HEK293 (cell line): ENCODE measurements around the gene LRRC34.

Experiments used
- HOXD13 ChIP-seq: sonication (generic); formaldehyde crosslinking; IDR thresholded peaks from 2 replicates; pipeline ENCODE4 v1.8.0; 2022; ENCODE audit warnings: missing genetic modification reagents, borderline replicate concordance
- KLF7 ChIP-seq: fragments of 450-650 bp; formaldehyde crosslinking; IDR thresholded peaks from 2 replicates; pipeline ENCODE4 v1.5.1; 2016; ENCODE audit warnings: missing biosample characterization, missing genetic modification characterization, borderline replicate concordance
- MZF1 ChIP-seq: fragments of 450-650 bp; formaldehyde crosslinking; IDR thresholded peaks from 2 replicates; pipeline ENCODE4 v1.5.1; 2017; ENCODE audit warnings: missing biosample characterization, missing genetic modification characterization, borderline replicate concordance
- SETDB1 ChIP-seq: IDR thresholded peaks from one replicate; pipeline ENCODE4 v1.6.1; 2017; ENCODE audit warnings: mild to moderate bottlenecking, low read length, moderate library complexity, mixed read lengths; ENCODE audit not compliant: insufficient read length
- WT1 ChIP-seq: fragments of 450-650 bp; formaldehyde crosslinking; IDR thresholded peaks from 2 replicates; pipeline ENCODE4 v1.5.1; 2016; ENCODE audit warnings: missing biosample characterization, missing genetic modification characterization
- ZBTB7A ChIP-seq: fragments of 450-650 bp; formaldehyde crosslinking; IDR thresholded peaks from 2 replicates; pipeline ENCODE4 v1.5.1; 2016; ENCODE audit warnings: low read depth, missing biosample characterization, missing genetic modification characterization
- ZNF114 ChIP-seq: fragments of 450-650 bp; formaldehyde crosslinking; IDR thresholded peaks from 2 replicates; pipeline ENCODE4 v1.5.0; 2017; ENCODE audit warnings: missing biosample characterization, missing genetic modification characterization
- ZNF132 ChIP-seq: fragments of 450-650 bp; formaldehyde crosslinking; IDR thresholded peaks from 2 replicates; pipeline ENCODE4 v1.5.1; 2017; ENCODE audit warnings: missing biosample characterization, missing genetic modification characterization, borderline replicate concordance
- ZNF2 ChIP-seq: fragments of 450-650 bp; formaldehyde crosslinking; IDR thresholded peaks from 2 replicates; pipeline ENCODE4 v1.5.1; 2016; ENCODE audit warnings: missing biosample characterization, missing genetic modification characterization
- ZNF302 ChIP-seq: fragments of 450-650 bp; formaldehyde crosslinking; IDR thresholded peaks from 2 replicates; pipeline ENCODE4 v1.5.1; 2016; ENCODE audit warnings: missing biosample characterization, missing genetic modification characterization, low read depth
- ZNF560 ChIP-seq: fragments of 450-650 bp; formaldehyde crosslinking; IDR thresholded peaks from 2 replicates; pipeline ENCODE4 v1.5.1; 2017; ENCODE audit warnings: missing biosample characterization, missing genetic modification characterization, borderline replicate concordance
- ZNF623 ChIP-seq: fragments of 450-650 bp; formaldehyde crosslinking; IDR thresholded peaks from 2 replicates; pipeline ENCODE4 v1.5.1; 2016; ENCODE audit warnings: missing biosample characterization, missing genetic modification characterization
- ZNF785 ChIP-seq: fragments of 450-650 bp; formaldehyde crosslinking; IDR thresholded peaks from 2 replicates; pipeline ENCODE4 v1.5.1; 2016; ENCODE audit warnings: missing biosample characterization, missing genetic modification characterization
- ZNF837 ChIP-seq: fragments of 450-650 bp; formaldehyde crosslinking; IDR thresholded peaks from 2 replicates; pipeline ENCODE4 v1.5.1; 2016; ENCODE audit warnings: missing biosample characterization, missing genetic modification characterization
- ZSCAN23 ChIP-seq: fragments of 450-650 bp; formaldehyde crosslinking; IDR thresholded peaks from 2 replicates; pipeline ENCODE4 v1.5.1; 2016; ENCODE audit warnings: missing biosample characterization, missing genetic modification characterization
- TF ChIP-seq, protein P1 (sequence below): fragments of 450-650 bp; formaldehyde crosslinking; conservative IDR thresholded peaks from 2 replicates; pipeline ENCODE4 v1.5.1; 2016; ENCODE audit warnings: low read depth, missing biosample characterization, missing genetic modification characterization
- TF ChIP-seq, protein P2 (sequence below): fragments of 450-650 bp; formaldehyde crosslinking; IDR thresholded peaks from 2 replicates; pipeline ENCODE4 v1.5.1; 2016; ENCODE audit warnings: missing biosample characterization, missing genetic modification characterization
- TF ChIP-seq, protein P3 (sequence below): fragments of 450-650 bp; formaldehyde crosslinking; IDR thresholded peaks from 2 replicates; pipeline ENCODE4 v1.5.1; 2016; ENCODE audit warnings: missing biosample characterization, missing genetic modification characterization
- TF ChIP-seq, protein P4 (sequence below): fragments of 450-650 bp; formaldehyde crosslinking; IDR thresholded peaks from 2 replicates; pipeline ENCODE4 v1.5.1; 2016; ENCODE audit warnings: missing biosample characterization, missing genetic modification characterization, low read depth
- TF ChIP-seq, protein P5 (sequence below): fragments of 450-650 bp; formaldehyde crosslinking; IDR thresholded peaks from 2 replicates; pipeline ENCODE4 v1.5.1; 2016; ENCODE audit warnings: missing biosample characterization, missing genetic modification characterization
- TF ChIP-seq, protein P6 (sequence below): fragments of 450-650 bp; formaldehyde crosslinking; IDR thresholded peaks from 2 replicates; pipeline ENCODE4 v1.5.1; 2016; ENCODE audit warnings: missing biosample characterization, missing genetic modification characterization
- TF ChIP-seq, protein P7 (sequence below): fragments of 450-650 bp; formaldehyde crosslinking; IDR thresholded peaks from 2 replicates; pipeline ENCODE4 v1.5.1; 2017; ENCODE audit warnings: missing biosample characterization, missing genetic modification characterization

The LRRC34 gene

DNA sequence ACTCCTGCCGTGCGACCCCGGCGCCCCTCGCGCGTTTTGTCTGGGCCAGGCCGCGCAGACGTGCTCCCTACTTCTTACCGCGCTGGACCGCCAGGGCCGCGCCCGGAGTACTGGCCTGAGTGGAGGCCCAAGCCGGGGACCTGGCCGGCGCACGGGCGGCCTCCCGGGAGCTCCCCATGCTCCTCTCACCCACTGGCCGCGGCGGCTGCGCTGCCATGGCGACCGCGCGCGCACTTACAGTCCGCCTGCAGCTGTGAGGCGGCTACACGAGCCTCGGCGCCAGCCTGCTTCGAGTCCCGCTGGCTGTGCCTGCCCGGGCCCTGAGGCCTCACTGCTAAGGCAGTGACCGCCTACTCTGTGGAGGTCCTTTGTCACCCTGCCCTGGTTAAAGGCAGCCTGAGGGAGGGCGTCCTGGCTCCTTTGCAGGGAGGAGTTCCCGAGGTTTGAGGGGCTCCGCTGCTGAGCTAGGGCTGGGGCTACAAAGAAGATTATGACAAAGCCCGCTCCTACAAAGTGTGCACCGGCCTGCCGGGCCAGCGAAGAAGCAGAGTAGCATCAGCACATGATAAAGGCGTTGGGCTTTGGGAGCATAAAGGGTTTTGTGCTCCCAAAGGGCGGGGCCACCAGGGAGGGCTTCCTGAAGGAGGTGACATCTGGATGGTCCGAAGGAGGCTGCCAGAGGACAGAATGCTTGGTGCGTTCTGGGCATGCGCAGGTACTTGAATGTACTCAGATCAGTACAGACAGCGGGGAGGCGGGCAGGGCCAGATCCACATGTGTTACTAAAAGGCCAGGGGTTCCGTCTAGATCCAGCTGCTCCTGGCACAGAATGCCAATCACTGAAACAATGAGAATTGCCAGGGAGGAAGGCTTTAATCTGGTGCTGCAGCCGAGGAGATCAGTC, at the start of gene LRRC34, which contains the start of gene LRRIQ4 (continued):
- TF ChIP-seq KLF7 (tag by site-specific recombination) (no peak), ZSCAN23 (tag by site-specific recombination) (no peak), HOXD13 (no peak), ZBTB7A (tag by site-specific recombination) (no peak), MZF1 (tag by site-specific recombination) (no peak), WT1 (tag by site-specific recombination) (no peak), ZNF623 (tag by site-specific recombination) (no peak), ZNF114 (tag by site-specific recombination) (no peak), SETDB1 (no peak), ZNF132 (tag by site-specific recombination) (no peak), ZNF2 (tag by site-specific recombination) (peak; percentile 61; the same call in 1 of the 2 replicates), ZNF560 (no peak), ZNF785 (no peak), ZNF302 (tag by site-specific recombination) (no peak), ZNF837 (tag by site-specific recombination) (no peak)
- TF ChIP-seq, protein P1, sequence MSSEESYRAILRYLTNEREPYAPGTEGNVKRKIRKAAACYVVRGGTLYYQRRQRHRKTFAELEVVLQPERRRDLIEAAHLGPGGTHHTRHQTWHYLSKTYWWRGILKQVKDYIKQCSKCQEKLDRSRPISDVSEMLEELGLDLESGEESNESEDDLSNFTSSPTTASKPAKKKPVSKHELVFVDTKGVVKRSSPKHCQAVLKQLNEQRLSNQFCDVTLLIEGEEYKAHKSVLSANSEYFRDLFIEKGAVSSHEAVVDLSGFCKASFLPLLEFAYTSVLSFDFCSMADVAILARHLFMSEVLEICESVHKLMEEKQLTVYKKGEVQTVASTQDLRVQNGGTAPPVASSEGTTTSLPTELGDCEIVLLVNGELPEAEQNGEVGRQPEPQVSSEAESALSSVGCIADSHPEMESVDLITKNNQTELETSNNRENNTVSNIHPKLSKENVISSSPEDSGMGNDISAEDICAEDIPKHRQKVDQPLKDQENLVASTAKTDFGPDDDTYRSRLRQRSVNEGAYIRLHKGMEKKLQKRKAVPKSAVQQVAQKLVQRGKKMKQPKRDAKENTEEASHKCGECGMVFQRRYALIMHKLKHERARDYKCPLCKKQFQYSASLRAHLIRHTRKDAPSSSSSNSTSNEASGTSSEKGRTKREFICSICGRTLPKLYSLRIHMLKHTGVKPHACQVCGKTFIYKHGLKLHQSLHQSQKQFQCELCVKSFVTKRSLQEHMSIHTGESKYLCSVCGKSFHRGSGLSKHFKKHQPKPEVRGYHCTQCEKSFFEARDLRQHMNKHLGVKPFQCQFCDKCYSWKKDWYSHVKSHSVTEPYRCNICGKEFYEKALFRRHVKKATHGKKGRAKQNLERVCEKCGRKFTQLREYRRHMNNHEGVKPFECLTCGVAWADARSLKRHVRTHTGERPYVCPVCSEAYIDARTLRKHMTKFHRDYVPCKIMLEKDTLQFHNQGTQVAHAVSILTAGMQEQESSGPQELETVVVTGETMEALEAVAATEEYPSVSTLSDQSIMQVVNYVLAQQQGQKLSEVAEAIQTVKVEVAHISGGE (tag by site-specific recombination) = no peak
- TF ChIP-seq, protein P2, sequence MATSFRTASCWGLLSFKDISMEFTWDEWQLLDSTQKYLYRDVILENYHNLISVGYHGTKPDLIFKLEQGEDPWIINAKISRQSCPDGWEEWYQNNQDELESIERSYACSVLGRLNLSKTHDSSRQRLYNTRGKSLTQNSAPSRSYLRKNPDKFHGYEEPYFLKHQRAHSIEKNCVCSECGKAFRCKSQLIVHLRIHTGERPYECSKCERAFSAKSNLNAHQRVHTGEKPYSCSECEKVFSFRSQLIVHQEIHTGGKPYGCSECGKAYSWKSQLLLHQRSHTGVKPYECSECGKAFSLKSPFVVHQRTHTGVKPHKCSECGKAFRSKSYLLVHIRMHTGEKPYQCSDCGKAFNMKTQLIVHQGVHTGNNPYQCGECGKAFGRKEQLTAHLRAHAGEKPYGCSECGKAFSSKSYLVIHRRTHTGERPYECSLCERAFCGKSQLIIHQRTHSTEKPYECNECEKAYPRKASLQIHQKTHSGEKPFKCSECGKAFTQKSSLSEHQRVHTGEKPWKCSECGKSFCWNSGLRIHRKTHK (tag by site-specific recombination) = no peak
- TF ChIP-seq, protein P3, sequence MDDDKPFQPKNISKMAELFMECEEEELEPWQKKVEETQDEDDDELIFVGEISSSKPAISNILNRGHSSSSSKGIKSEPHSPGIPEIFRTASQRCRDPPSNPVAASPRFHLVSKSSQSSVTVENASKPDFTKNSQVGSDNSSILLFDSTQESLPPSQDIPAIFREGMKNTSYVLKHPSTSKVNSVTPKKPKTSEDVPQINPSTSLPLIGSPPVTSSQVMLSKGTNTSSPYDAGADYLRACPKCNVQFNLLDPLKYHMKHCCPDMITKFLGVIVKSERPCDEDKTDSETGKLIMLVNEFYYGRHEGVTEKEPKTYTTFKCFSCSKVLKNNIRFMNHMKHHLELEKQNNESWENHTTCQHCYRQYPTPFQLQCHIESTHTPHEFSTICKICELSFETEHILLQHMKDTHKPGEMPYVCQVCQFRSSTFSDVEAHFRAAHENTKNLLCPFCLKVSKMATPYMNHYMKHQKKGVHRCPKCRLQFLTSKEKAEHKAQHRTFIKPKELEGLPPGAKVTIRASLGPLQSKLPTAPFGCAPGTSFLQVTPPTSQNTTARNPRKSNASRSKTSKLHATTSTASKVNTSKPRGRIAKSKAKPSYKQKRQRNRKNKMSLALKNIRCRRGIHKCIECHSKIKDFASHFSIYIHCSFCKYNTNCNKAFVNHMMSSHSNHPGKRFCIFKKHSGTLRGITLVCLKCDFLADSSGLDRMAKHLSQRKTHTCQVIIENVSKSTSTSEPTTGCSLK (tag by site-specific recombination) = no peak
- TF ChIP-seq, protein P4, sequence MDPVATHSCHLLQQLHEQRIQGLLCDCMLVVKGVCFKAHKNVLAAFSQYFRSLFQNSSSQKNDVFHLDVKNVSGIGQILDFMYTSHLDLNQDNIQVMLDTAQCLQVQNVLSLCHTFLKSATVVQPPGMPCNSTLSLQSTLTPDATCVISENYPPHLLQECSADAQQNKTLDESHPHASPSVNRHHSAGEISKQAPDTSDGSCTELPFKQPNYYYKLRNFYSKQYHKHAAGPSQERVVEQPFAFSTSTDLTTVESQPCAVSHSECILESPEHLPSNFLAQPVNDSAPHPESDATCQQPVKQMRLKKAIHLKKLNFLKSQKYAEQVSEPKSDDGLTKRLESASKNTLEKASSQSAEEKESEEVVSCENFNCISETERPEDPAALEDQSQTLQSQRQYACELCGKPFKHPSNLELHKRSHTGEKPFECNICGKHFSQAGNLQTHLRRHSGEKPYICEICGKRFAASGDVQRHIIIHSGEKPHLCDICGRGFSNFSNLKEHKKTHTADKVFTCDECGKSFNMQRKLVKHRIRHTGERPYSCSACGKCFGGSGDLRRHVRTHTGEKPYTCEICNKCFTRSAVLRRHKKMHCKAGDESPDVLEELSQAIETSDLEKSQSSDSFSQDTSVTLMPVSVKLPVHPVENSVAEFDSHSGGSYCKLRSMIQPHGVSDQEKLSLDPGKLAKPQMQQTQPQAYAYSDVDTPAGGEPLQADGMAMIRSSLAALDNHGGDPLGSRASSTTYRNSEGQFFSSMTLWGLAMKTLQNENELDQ (tag by site-specific recombination) = no peak
- TF ChIP-seq, protein P5, sequence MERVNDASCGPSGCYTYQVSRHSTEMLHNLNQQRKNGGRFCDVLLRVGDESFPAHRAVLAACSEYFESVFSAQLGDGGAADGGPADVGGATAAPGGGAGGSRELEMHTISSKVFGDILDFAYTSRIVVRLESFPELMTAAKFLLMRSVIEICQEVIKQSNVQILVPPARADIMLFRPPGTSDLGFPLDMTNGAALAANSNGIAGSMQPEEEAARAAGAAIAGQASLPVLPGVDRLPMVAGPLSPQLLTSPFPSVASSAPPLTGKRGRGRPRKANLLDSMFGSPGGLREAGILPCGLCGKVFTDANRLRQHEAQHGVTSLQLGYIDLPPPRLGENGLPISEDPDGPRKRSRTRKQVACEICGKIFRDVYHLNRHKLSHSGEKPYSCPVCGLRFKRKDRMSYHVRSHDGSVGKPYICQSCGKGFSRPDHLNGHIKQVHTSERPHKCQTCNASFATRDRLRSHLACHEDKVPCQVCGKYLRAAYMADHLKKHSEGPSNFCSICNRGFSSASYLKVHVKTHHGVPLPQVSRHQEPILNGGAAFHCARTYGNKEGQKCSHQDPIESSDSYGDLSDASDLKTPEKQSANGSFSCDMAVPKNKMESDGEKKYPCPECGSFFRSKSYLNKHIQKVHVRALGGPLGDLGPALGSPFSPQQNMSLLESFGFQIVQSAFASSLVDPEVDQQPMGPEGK (tag by site-specific recombination) = no peak
- TF ChIP-seq, protein P6, sequence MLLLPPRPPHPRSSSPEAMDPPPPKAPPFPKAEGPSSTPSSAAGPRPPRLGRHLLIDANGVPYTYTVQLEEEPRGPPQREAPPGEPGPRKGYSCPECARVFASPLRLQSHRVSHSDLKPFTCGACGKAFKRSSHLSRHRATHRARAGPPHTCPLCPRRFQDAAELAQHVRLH (tag by site-specific recombination) = peak; percentile 77; the same call in 1 of the 2 replicates
- TF ChIP-seq, protein P7, sequence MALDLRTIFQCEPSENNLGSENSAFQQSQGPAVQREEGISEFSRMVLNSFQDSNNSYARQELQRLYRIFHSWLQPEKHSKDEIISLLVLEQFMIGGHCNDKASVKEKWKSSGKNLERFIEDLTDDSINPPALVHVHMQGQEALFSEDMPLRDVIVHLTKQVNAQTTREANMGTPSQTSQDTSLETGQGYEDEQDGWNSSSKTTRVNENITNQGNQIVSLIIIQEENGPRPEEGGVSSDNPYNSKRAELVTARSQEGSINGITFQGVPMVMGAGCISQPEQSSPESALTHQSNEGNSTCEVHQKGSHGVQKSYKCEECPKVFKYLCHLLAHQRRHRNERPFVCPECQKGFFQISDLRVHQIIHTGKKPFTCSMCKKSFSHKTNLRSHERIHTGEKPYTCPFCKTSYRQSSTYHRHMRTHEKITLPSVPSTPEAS (tag by site-specific recombination) = no peak
